Islet precursor cell (in vitro differentiated cells): ENCODE measurements around the gene MKLN1.
A peak's percentile ranks its signal among the peaks of the same experiment; 100 is the strongest.

ENCODE experiments used
- DNase-seq: peaks from one replicate; pipeline ENCODE4 v3.0.0-alpha.2; 2018

The MKLN1 gene

GRCh38 chr7:131471250-131472004, 143.8 kb downstream of the MKLN1 start:
- DNase-seq: no peak

GRCh38 chr7:131476740-131477139, 149.1 kb downstream of the MKLN1 start:
- DNase-seq: no peak

GRCh38 chr7:131480384-131481315, 153.0 kb downstream of the MKLN1 start:
- DNase-seq: no peak

- DNase-seq: no peak
Observed at GRCh38 chr7:131482800-131483199, 155.1 kb downstream of the MKLN1 start.

- DNase-seq: no peak
Observed at GRCh38 chr7:131483586-131483985, 155.9 kb downstream of the MKLN1 start.

GRCh38 chr7:131486346-131486745, 158.7 kb downstream of the MKLN1 start:
- DNase-seq: no peak

- DNase-seq: no peak
Observed at GRCh38 chr7:131487217-131487616, 159.5 kb downstream of the MKLN1 start.

- DNase-seq: no peak
Observed at GRCh38 chr7:131488361-131488760, 160.7 kb downstream of the MKLN1 start.

- no peak for DNase-seq
Observed at GRCh38 chr7:131489196-131489595, 161.5 kb downstream of the MKLN1 start.

- no peak for DNase-seq
Observed at GRCh38 chr7:131489881-131490280, 162.2 kb downstream of the MKLN1 start.

GRCh38 chr7:131493081-131493480, 165.4 kb downstream of the MKLN1 start:
- DNase-seq: no peak

GRCh38 chr7:131493581-131493980, 165.9 kb downstream of the MKLN1 start:
- DNase-seq: peak; percentile 42

- no peak for DNase-seq
Observed at GRCh38 chr7:131494182-131494581, 166.5 kb downstream of the MKLN1 start.

GRCh38 chr7:131495669-131496498, 168.2 kb downstream of the MKLN1 start:
- DNase-seq: no peak

GRCh38 chr7:131497454-131497853, 169.8 kb downstream of the MKLN1 start:
- DNase-seq: no peak

- no peak for DNase-seq
Observed at GRCh38 chr7:131498237-131498885, 170.7 kb downstream of the MKLN1 start.

- no peak for DNase-seq
Observed at GRCh38 chr7:131499801-131500200, 172.1 kb downstream of the MKLN1 start.

GRCh38 chr7:131500357-131500756, 172.7 kb downstream of the MKLN1 start:
- DNase-seq: no peak

GRCh38 chr7:131501422-131501821, 173.7 kb downstream of the MKLN1 start:
- no peak for DNase-seq

- no peak for DNase-seq
Observed at GRCh38 chr7:131501930-131502685, 174.4 kb downstream of the MKLN1 start.

GRCh38 chr7:131502810-131503508, 175.3 kb downstream of the MKLN1 start:
- DNase-seq: no peak
